Measurements from ENCODE around the gene ARID1A.
"Not testable (repeated sequence)": the region's sequence is repeated elsewhere in the genome, so short reads cannot be mapped to it uniquely, and the experiment has no call there.

ARID1A gene

GRCh38 chr1:26788836-26789611 is 93.2 kb downstream of the ARID1A start:
- DNase-seq, result peak; percentile 83

- DNase-seq, result no peak
These were observed 93.7 kb downstream of the ARID1A start for GRCh38 chr1:26789612-26789865.

DNA sequence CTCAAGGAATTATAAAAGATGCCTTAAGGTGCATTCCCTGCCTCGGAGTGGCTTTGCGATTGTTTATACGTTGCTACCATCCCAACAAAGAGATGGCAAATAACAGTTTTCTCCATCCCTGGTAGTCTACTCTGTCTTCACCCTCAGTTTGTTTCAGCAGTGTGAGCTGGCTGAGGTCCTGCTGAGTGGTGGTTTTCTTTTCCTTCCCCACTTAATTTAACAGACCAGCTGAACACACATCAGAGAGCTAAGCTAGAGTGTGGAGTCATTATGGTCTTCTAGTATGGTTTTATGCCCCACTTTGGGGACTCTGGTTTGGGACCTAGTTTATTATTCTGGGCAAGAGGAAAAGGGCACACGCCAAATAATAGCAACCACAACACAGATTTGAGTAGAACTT is 94.1 kb downstream of the ARID1A start:
- no peak for DNase-seq

- no peak for DNase-seq
These were observed 94.7 kb downstream of the ARID1A start for GRCh38 chr1:26790551-26790953.

DNA sequence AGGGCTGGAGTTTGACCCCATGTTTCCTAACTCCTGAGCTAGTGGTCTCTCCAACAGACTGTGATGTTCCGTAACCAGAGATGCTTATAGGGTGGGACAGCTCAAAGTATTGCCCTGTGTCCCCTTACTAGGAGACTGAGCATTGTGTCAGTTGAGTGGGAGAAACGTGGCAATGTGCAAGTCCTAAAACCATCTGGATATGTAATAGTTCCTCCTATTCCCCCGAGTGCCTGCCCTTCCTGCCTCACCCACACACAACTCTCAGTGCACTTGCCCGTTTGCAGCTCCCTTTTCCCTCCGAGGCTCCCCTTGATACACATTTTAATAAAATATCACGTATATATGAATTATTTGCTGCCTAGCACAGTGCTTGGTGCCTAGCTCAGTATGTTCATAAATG is 95.3 kb downstream of the ARID1A start:
- DNase-seq, result no peak

DNA sequence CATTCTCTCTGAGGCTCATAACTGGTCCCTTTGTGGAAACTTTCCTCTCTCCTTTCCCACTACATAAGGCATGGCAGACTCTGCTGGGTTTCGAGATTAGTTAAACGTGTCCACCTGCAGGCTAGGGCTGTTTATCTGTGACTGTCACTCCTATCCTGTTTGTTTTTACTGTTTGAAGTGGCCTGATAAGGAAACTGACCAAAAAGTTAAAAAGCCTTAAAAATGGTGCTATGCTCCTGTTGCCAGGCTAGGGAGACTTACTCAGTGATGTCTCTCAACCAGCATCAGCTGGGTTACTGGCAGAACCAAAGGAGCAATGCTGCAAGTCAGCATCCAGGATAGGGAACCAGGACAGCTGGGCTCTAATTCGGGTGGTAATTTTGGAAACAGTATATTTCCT is 95.8 kb downstream of the ARID1A start:
- no peak for DNase-seq

DNA sequence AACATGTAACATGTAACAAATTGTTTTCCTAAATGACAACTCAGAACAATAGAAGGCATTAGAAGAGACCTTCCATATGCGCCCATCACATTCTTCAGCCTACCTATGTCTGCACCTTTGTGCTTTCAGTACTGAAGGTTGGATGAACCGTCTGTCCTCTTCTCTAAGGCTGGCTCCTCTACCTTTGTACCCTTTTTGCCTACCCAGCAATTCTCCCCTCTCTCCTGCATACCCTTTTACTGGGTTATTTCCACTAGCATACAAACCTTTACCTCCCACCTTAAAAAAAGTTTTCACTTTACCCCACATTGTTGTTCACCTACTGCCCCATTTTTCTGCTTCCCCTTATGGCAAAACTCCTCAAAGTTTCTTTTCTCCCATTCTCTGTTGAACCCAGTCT is 97.1 kb downstream of the ARID1A start:
- DNase-seq, result no peak

- no peak for DNase-seq
These were observed 98.6 kb downstream of the ARID1A start for GRCh38 chr1:26794391-26794790.

GRCh38 chr1:26797627-26798026 is 101.8 kb downstream of the ARID1A start:
- no peak for DNase-seq

GRCh38 chr1:26799479-26800142 is 103.8 kb downstream of the ARID1A start:
- DNase-seq, result peak; percentile 25

- DNase-seq, result not testable (repeated sequence)
These were observed 108.1 kb downstream of the ARID1A start for GRCh38 chr1:26803932-26804331.

DNA sequence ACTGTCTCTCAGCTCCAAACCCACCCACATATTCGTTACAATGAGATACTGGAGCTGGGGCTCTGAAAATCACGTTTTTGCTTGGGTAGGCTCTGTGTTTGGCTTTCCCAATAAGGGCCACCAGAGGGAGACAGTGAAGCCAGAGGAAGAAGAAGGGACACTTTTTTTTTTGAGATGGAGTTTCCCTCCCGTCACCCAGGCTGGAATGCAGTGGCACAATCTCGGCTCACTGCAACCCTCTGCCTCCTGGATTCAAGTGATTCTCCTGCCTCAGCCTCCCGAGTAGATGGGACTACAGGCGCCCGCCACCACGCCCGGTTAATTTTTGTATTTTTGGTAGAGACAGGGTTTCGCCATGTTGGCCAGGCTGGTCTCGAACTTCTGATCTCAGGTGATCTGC is 114.3 kb downstream of the ARID1A start:
- peak; percentile 36 for DNase-seq

DNA sequence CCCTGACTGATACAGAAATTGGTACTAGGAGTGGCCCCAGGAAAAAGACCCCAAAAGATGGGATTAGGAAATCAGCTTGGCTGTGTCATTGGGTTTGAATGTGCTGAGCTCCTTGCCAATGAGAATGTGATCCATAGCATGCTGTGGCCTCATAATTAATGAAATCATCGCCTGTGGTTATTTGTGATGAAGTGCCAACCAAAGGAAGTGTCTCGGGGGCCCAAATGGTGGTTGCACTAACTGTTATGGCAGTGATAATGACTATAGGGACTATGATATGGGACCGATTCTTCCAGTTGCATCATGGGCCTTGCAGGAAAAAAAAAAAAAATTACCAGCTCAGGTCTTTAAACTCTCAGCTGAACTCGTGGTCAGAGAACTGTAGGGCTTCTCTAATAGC is 115.2 kb downstream of the ARID1A start:
- no peak for DNase-seq

- DNase-seq, result no peak
These were observed 115.9 kb downstream of the ARID1A start for GRCh38 chr1:26811708-26812107.

DNA sequence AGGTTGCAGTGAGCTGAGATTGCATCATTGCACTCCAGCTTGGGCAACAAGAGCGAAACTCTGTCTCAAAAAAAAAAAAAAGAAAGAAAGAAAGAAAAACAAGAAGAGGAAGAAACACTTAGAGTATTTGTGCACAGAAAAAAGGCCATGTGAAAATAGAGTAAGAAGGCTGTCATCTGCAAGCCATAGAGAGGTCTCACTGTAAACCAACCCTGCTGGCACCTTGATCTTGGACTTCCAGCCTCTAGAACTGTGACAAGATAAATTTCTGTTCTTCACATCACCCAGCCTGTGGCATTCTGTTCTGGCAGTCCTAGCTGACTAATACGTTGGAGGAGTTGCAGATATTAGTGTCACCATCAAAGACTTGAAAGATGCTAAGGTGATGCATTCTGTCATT is 118.6 kb downstream of the ARID1A start:
- no peak for DNase-seq

DNA sequence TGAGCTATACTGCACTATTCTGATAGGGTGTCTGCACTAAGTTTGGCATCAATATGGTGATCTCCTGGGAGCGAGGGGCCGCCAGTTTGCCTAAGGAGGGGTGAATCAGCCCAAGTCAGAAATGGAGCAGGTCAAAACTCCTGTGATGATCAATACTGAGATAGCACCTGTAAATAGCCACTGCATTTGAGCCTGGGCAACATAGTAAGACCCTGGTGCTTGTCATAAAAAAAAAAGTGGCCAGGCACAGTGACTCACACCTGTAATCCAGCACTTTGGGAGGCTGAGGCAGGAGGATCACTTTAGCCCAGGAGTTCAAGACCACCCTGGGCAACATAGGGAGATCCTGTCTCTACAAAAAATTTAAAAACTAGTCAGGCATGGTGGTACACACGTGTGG is 119.1 kb downstream of the ARID1A start:
- DNase-seq, result no peak

DNA sequence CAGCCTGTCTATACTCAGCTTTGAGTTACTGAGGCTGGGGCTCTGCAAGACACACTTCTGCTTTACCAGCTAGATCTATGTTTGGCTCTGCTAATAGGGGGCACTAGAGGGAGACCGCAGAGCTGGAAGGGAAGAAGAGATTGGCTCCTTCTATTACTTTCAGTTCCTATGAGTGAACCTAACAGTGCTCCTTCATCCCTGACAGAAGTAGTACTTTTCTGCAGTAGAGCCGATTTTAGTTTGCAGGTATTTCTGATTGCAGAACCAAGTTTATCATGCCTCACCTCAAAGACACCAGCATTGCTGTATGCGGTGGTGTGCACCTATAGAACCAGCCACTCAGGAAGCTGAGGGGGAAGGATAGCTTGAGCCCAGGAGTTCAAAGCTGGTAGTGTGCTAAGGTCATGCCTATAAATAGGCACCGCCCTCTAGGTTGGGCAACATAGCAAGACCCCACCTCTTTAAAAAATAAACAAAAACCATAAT is 125.0 kb downstream of the ARID1A start:
- DNase-seq, result no peak

DNA sequence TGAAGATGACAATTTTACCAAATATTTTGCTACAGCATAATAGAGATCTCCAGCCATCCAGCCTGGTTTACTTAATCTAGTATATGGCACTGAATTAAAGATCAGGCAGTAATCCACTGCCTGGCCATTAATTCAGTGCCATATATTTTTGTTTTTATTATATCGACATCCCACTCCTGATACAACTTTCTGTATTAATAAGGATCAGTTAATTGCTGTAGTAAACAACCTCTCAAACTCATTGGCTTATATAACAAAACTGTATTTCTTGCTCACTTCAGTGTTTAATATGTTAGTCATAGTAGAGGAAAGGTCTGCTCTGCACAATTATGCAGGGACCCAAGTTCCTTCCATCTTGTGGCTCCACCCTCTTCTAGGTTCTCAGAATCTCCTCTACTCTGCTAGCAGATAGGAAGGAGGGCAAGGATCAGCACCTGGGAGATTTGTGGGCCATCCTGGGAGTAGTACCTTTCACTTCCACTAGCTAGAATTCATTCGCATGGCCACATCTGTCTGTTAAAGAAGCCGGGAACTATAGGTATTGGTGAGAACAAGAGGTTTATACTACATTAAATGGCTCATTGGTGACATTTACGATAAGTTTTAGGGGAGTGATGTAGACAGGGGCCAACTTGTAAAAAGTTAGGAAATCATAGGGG is 127.1 kb downstream of the ARID1A start:
- DNase-seq, result no peak

DNA sequence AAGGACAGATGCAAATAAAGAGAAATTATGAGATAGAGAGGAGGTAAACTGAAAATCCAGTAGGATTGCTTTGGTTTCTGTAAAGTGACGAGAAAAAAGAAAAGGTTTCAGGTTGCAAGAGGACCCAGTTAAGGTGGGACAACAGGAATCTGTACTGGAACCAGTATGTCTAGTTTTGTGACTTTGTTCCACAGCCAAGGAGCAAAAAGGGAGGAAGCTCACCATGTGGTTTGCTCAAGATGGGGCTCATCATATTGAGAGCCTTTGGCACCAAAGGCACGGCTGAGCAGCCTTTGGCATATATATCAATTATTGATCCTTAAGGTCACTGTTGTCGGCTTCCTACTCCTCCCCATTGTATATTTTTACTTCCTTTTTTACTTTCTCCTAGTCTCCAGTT is 128.9 kb downstream of the ARID1A start:
- DNase-seq, result peak; percentile 10

GRCh38 chr1:26826261-26827105 is 130.7 kb downstream of the ARID1A start, which contains the start of gene ZDHHC18:
TSS of gene ZDHHC18 (plus strand) at chr1:26826688. CDS start at chr1:26826805, 117 bp downstream.
- peak; percentile 11 for DNase-seq

DNA sequence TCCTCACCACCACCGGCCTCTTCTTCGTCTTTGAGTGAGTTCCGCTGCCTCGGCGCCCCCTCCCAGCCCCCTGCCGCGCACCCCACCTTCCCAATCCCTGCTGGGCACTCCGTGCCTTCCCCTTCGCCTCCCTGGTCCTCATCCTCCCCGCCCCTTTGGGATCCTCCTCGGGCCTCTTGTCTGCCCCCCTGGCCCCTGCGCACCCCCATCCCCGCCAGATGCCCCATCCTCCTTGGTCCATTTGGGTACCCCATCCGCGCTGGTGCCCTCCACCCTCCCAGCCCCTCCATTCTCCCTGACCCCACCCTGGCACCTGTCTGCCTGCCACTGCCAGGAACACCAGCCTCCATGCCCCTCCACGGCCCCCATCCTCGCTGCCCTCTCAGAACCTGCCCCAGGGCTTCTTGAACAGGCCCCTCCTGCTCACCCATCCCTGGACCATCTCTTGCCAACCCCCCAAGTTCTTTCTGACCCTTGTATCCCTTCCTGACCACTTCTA is 131.3 kb downstream of the ARID1A start:
- no peak for DNase-seq

- DNase-seq, result no peak
These were observed 131.8 kb downstream of the ARID1A start for GRCh38 chr1:26827663-26828062.

GRCh38 chr1:26828411-26828991 is 132.7 kb downstream of the ARID1A start:
- DNase-seq, result no peak

All from DMS79 (cell line).